IMR-90 (cell line): ENCODE data around the gene C5. TPM values are rescaled to one million over a fixed set of nuclear protein-coding genes. Genes with fewer than 3 reads are reported as not detected.

Experiments
- ATAC-seq: fragments of 200-7000 bp; cut with Tn5 transposase; 2 replicates; pipeline ENCODE4 v1.9.1; 2020; ENCODE audit warnings: low read depth, mild to moderate bottlenecking, moderate library complexity
- BruUV-seq: library from RNA; stranded (reverse); fragments of 400-500 nt; replicated peaks from 2 replicates; lab custom pipeline; 2021; lab: Mats Ljungman, UMichigan
- CTCF ChIA-PET: fragments of 300-600 bp; formaldehyde crosslinking; extraction: SDS; loops from one replicate; lab custom pipeline; 2021; ENCODE audit warnings: antibody characterized with exemption; lab: Yijun Ruan, JAX
- POLR2A ChIA-PET: fragments of 300-600 bp; sonication (Branson Sonifier 250); formaldehyde crosslinking; loops from one replicate; lab custom pipeline; 2022; ENCODE audit warnings: antibody characterized with exemption; ENCODE audit not compliant: unreplicated experiment; lab: Charles Lee
- DNase-seq: peaks from one replicate; pipeline ENCODE4 v3.0.0; 2013
- H2AFZ ChIP-seq: replicated peaks from 2 replicates; pipeline ENCODE3; 2013; ENCODE audit warnings: low read length, mild to moderate bottlenecking; ENCODE audit not compliant: poor library complexity
- H2AK5ac ChIP-seq: 2 replicates; pipeline ENCODE4 v1.6.1; 2013; ENCODE audit warnings: low read depth, low read length, inconsistent platforms
- H2AK9ac ChIP-seq: replicated peaks from 2 replicates; pipeline ENCODE3; 2013; ENCODE audit warnings: mild to moderate bottlenecking, low read depth, low read length, moderate library complexity; ENCODE audit not compliant: poor library complexity
- H2BK120ac ChIP-seq: 2 replicates; pipeline ENCODE4 v1.6.1; 2013; ENCODE audit warnings: low read depth, low read length, inconsistent platforms
- H2BK15ac ChIP-seq: 3 replicates; pipeline ENCODE4 v1.6.1; 2013; ENCODE audit warnings: low read depth, low read length, inconsistent platforms
- H2BK20ac ChIP-seq: 2 replicates; pipeline ENCODE4 v1.6.1; 2013; ENCODE audit warnings: low read depth, mild to moderate bottlenecking, inconsistent platforms, low read length, moderate library complexity
- H2BK5ac ChIP-seq: 2 replicates; pipeline ENCODE4 v1.6.1; 2013; ENCODE audit warnings: mild to moderate bottlenecking, low read depth, low read length, inconsistent platforms; ENCODE audit not compliant: poor library complexity, severe bottlenecking
- H3K14ac ChIP-seq: replicated peaks from 2 replicates; pipeline ENCODE4 v1.6.1; 2013; ENCODE audit warnings: low read depth, low read length, inconsistent platforms
- H3K18ac ChIP-seq: 2 replicates; pipeline ENCODE4 v1.6.1; 2013; ENCODE audit warnings: low read depth, low read length, control low read depth
- H3K23ac ChIP-seq: 2 replicates; pipeline ENCODE4 v1.6.1; 2013; ENCODE audit warnings: low read depth, low read length, inconsistent platforms
- H3K27ac ChIP-seq: 2 replicates; pipeline ENCODE4 v1.5.1; 2013; ENCODE audit warnings: mild to moderate bottlenecking, control low read depth, low read length; ENCODE audit not compliant: insufficient read depth
- H3K27me3 ChIP-seq: 2 replicates; pipeline ENCODE4 v1.6.1; 2013; ENCODE audit warnings: low read length; ENCODE audit not compliant: control insufficient read depth, insufficient read depth
- H3K36me3 ChIP-seq: 2 replicates; pipeline ENCODE4 v1.6.1; 2013; ENCODE audit warnings: low read length, mixed read lengths; ENCODE audit not compliant: control insufficient read depth, insufficient read depth
- H3K4ac ChIP-seq: 2 replicates; pipeline ENCODE4 v1.6.1; 2013; ENCODE audit warnings: low read depth, low read length, inconsistent platforms
- H3K4me1 ChIP-seq: 2 replicates; pipeline ENCODE4 v1.6.1; 2013; ENCODE audit warnings: low read length, mixed read lengths; ENCODE audit not compliant: control insufficient read depth, insufficient read depth
- H3K4me2 ChIP-seq: 2 replicates; pipeline ENCODE4 v1.6.1; 2013; ENCODE audit warnings: low read depth, mild to moderate bottlenecking, control low read depth, low read length, moderate library complexity
- H3K4me3 ChIP-seq: 2 replicates; pipeline ENCODE4 v1.5.1; 2013; ENCODE audit warnings: low read depth, mild to moderate bottlenecking, control low read depth, low read length, moderate library complexity; ENCODE audit not compliant: insufficient read depth
- H3K56ac ChIP-seq: 2 replicates; pipeline ENCODE4 v1.6.1; 2013; ENCODE audit warnings: low read length, inconsistent platforms; ENCODE audit not compliant: insufficient read depth; ENCODE audit errors: extremely low read depth
- H3K79me1 ChIP-seq, 2 experiments: 2 replicates each; pipeline ENCODE4 v1.6.1; 2013; ENCODE audit warnings: low read length in 2 of 2, inconsistent platforms in 1 of 2, low read depth in 1 of 2
- H3K9ac ChIP-seq: 2 replicates; pipeline ENCODE4 v1.6.1; 2013; ENCODE audit warnings: low read depth, low read length, control low read depth
- H3K9me1 ChIP-seq: 2 replicates; pipeline ENCODE4 v1.6.1; 2013; ENCODE audit warnings: low read length, inconsistent platforms; ENCODE audit not compliant: insufficient read depth
- H3K9me3 ChIP-seq: 2 replicates; pipeline ENCODE4 v1.6.1; 2013; ENCODE audit warnings: low read length; ENCODE audit not compliant: control insufficient read depth, insufficient read depth
- H4K20me1 ChIP-seq: 2 replicates; pipeline ENCODE4 v1.6.1; 2013; ENCODE audit warnings: low read length, inconsistent platforms; ENCODE audit not compliant: insufficient read depth
- H4K5ac ChIP-seq: 2 replicates; pipeline ENCODE4 v1.6.1; 2013; ENCODE audit warnings: mild to moderate bottlenecking, low read depth, low read length, control low read depth
- H4K8ac ChIP-seq, 2 experiments: 2 replicates each; pipeline ENCODE4 v1.6.1; 2013; ENCODE audit warnings: low read depth in 2 of 2, low read length in 2 of 2, control low read depth in 1 of 2, inconsistent platforms in 1 of 2
- H4K91ac ChIP-seq: 2 replicates; pipeline ENCODE4 v1.6.1; 2013; ENCODE audit warnings: low read depth, low read length, inconsistent platforms; ENCODE audit not compliant: insufficient read depth
- BHLHE40 ChIP-seq: fragments of 150-350 bp; IDR thresholded peaks from 2 replicates; pipeline ENCODE4 v1.6.1; 2016; ENCODE audit warnings: mild to moderate bottlenecking, low read depth, low read length
- CHD1 ChIP-seq: IDR thresholded peaks from 2 replicates; pipeline ENCODE4 v1.6.1; 2012; ENCODE audit warnings: low read depth, low read length, improper control_type of control experiment
- CTCF ChIP-seq: conservative IDR thresholded peaks from 2 replicates; pipeline ENCODE4 v1.5.1; 2012; ENCODE audit warnings: mild to moderate bottlenecking, low read depth, low read length, improper control_type of control experiment
- ELK1 ChIP-seq: fragments of 150-350 bp; IDR thresholded peaks from 2 replicates; pipeline ENCODE4 v1.6.1; 2016; ENCODE audit warnings: low read depth, mild to moderate bottlenecking, low read length, moderate library complexity, borderline replicate concordance
- FOS ChIP-seq: fragments of 150-350 bp; IDR thresholded peaks from 2 replicates; pipeline ENCODE4 v1.6.1; 2016; ENCODE audit warnings: low read depth, low read length
- MXI1 ChIP-seq: IDR thresholded peaks from 2 replicates; pipeline ENCODE4 v1.6.1; 2012; ENCODE audit warnings: low read depth, mild to moderate bottlenecking, low read length, moderate library complexity, borderline replicate concordance
- NFE2L2 ChIP-seq: fragments of 150-350 bp; IDR thresholded peaks from 2 replicates; pipeline ENCODE4 v1.6.1; 2016; ENCODE audit warnings: low read depth, mild to moderate bottlenecking, low read length
- RCOR1 ChIP-seq: IDR thresholded peaks from 2 replicates; pipeline ENCODE4 v1.6.1; 2012; ENCODE audit warnings: mild to moderate bottlenecking, low read length, improper control_type of control experiment; ENCODE audit not compliant: insufficient replicate concordance
- RFX5 ChIP-seq: IDR thresholded peaks from 2 replicates; pipeline ENCODE4 v1.8.0; 2012; ENCODE audit warnings: low read depth, mild to moderate bottlenecking, low read length, moderate library complexity
- WGBS, 2 experiments: methylation state at CpG; one replicate each; pipeline versions ENCODE4 v1.1.5 to v1.1.7; 2013; ENCODE audit warnings: missing lambda C conversion rate in 2 of 2; ENCODE audit not compliant: insufficient read length in 1 of 2; ENCODE audit errors: extremely low coverage in 2 of 2; 5-methylcytosine and 5-hydroxymethylcytosine counted together
- dilution Hi-C: fragments of 300-500 bp; cut with HindIII; formaldehyde crosslinking; loops from one replicate; pipeline ENCODE4 v1.14.3; 2018; ENCODE audit warnings: low sequenced_read_pairs; ENCODE audit not compliant: unreplicated experiment
- in situ Hi-C: fragments of 300-500 bp; cut with MboI; formaldehyde crosslinking; loops from 3 replicates; pipeline ENCODE4 v1.14.3; 2019; ENCODE audit warnings: low sequenced_read_pairs, inconsistent platforms, mixed read lengths
- intact Hi-C: fragments of 100-400 bp; cut with micrococcal nuclease; formaldehyde crosslinking; loops from 2 replicates; pipeline ENCODE4 v1.10.0; 2022
- polyA plus RNA-seq, 3 experiments: library from polyadenylated mRNA; depleted of rRNA; stranded (reverse); fragments of >200 nt; gene quantifications; 2 replicates each; pipeline ENCODE4 v1.2.3, GENCODE V29; 2012; ENCODE audit warnings: low replicate concordance in 1 of 3
- total RNA-seq: library from RNA; depleted of rRNA; stranded (reverse); fragments of >200 nt; gene quantifications from 2 replicates; pipeline ENCODE4 v1.2.3, GENCODE V29; 2012

Gene C5
- total and polyA plus RNA-seq, 2 of the 4 experiments (the other 2 are of a cell fraction) = 1.5 to 2.3 TPM

GRCh38 chr9:120910643-120911042 lies 139.4 kb downstream of the C5 start:
- CTCF ChIA-PET = no interaction called here
- peaks cover 0 to 4% of the 10 kb centered on the region in 2 experiments; a peak in 2 of 4 replicates for H3K79me1 ChIP-seq
- H3K36me3 ChIP-seq = peaks cover 6% of the 10 kb centered on the region
- H3K27me3 ChIP-seq = no peaks in the 10 kb centered on the region
- no TSS peak for BruUV-seq
- H4K5ac ChIP-seq = no peak overlapping the region
- no peaks in the 10 kb centered on the region for H3K9me3 ChIP-seq
- no peak overlapping the region for H2AK9ac ChIP-seq
- no peak overlapping the region for H3K56ac ChIP-seq
- no peak overlapping the region for H3K9ac ChIP-seq
- no peak overlapping the region for H3K4me3 ChIP-seq
- DNase-seq = no peak
- no peak overlapping the region for H4K91ac ChIP-seq
- peaks cover 22% of the 10 kb centered on the region for H3K9me1 ChIP-seq
- WGBS, 2 experiments = no CpG with 5 or more reads among the region's 3 CpGs
- H3K18ac ChIP-seq = no peak overlapping the region
- dilution Hi-C loops = no loop called here
- H2AFZ ChIP-seq = no peak overlapping the region
- in situ Hi-C loops = no loop called here
- H3K23ac ChIP-seq = no peak overlapping the region
- H2BK15ac ChIP-seq = no peak overlapping the region
- H2BK20ac ChIP-seq = no peak overlapping the region
- POLR2A ChIA-PET = no interaction called here
- no peak overlapping the region for H2AK5ac ChIP-seq
- H3K4ac ChIP-seq = no peak overlapping the region
- H4K8ac ChIP-seq = no peak overlapping the region
- H3K27ac ChIP-seq = no peak overlapping the region
- H3K4me2 ChIP-seq = no peak overlapping the region
- no peak overlapping the region for H2BK5ac ChIP-seq
- no peaks in the 10 kb centered on the region; the same call in 1 of the 2 replicates for H3K4me1 ChIP-seq
- H3K14ac ChIP-seq = no peak overlapping the region
- intact Hi-C loops = no loop called here
- H2BK120ac ChIP-seq = no peak overlapping the region
- H4K20me1 ChIP-seq = no peaks in the 10 kb centered on the region
- no peak for TF ChIP-seq RFX5
- no peak for TF ChIP-seq NFE2L2
- no peak for TF ChIP-seq MXI1
- no peak for TF ChIP-seq FOS
- no peak for TF ChIP-seq CTCF
- TF ChIP-seq ELK1 = no peak
- no peak for TF ChIP-seq RCOR1
- TF ChIP-seq CHD1 = no peak
- TF ChIP-seq BHLHE40 = no peak
- ATAC-seq = no peak
